PC-9 (cell line): ENCODE results near the gene UST. TPM values are rescaled to one million over a fixed set of nuclear protein-coding genes. Genes with fewer than 3 reads are reported as not detected.

Experiments used
- BruUV-seq: library from RNA; stranded (reverse); fragments of 400-500 nt; replicated peaks from 2 replicates; lab custom pipeline; 2021; lab: Mats Ljungman, UMichigan
- CTCF ChIA-PET: fragments of 300-600 bp; sonication (Branson Sonifier 250); formaldehyde crosslinking; loops from one replicate; lab custom pipeline; 2022; ENCODE audit warnings: antibody characterized with exemption; lab: Charles Lee
- POLR2A ChIA-PET: fragments of 300-600 bp; sonication (Branson Sonifier 250); formaldehyde crosslinking; loops from one replicate; lab custom pipeline; 2022; ENCODE audit warnings: antibody characterized with exemption; ENCODE audit not compliant: unreplicated experiment; lab: Charles Lee
- DNase-seq, 2 experiments: peaks; one replicate each; pipeline versions ENCODE4 v3.0.0 to v3.0.0-alpha.2; 2015 to 2022; ENCODE audit warnings: mixed read lengths in 1 of 2
- H2AFZ ChIP-seq: fragments of 200-600 bp; sonication (generic); 2 replicates; pipeline ENCODE4 v1.8.1; 2017; ENCODE audit warnings: antibody characterized with exemption
- H3F3A ChIP-seq: fragments of 200-600 bp; sonication (generic); 2 replicates; pipeline ENCODE4 v1.8.1; 2017; ENCODE audit warnings: antibody characterized with exemption, mild to moderate bottlenecking, low read depth; ENCODE audit not compliant: insufficient read depth
- H3K27ac ChIP-seq: fragments of 200-600 bp; sonication (generic); 2 replicates; pipeline ENCODE4 v1.6.1; 2016; ENCODE audit warnings: mixed run types
- H3K27me3 ChIP-seq: fragments of 200-600 bp; sonication (generic); 2 replicates; pipeline ENCODE4 v1.6.1; 2016; ENCODE audit warnings: low read depth, mixed run types; ENCODE audit not compliant: insufficient read depth
- H3K36me3 ChIP-seq: fragments of 200-600 bp; sonication (generic); 2 replicates; pipeline ENCODE4 v1.6.1; 2016; ENCODE audit warnings: low read depth, mixed run types
- H3K4me1 ChIP-seq: fragments of 200-600 bp; sonication (generic); replicated peaks from 2 replicates; pipeline ENCODE4 v1.6.1; 2016; ENCODE audit warnings: mixed run types; ENCODE audit not compliant: insufficient read depth
- H3K4me2 ChIP-seq: fragments of 200-600 bp; sonication (generic); 2 replicates; pipeline ENCODE4 v1.6.1; 2017; ENCODE audit warnings: mixed run types
- H3K4me3 ChIP-seq: fragments of 200-600 bp; sonication (generic); 2 replicates; pipeline ENCODE4 v1.6.1; 2016; ENCODE audit warnings: mixed run types
- H3K79me2 ChIP-seq: fragments of 200-600 bp; sonication (generic); 2 replicates; pipeline ENCODE4 v1.6.1; 2017; ENCODE audit warnings: low read depth, mixed run types
- H3K9me2 ChIP-seq: fragments of 200-600 bp; sonication (generic); 2 replicates; pipeline ENCODE4 v1.8.1; 2017; ENCODE audit warnings: mild to moderate bottlenecking; ENCODE audit not compliant: insufficient read depth
- H3K9me3 ChIP-seq: fragments of 200-600 bp; sonication (generic); 2 replicates; pipeline ENCODE4 v1.8.1; 2016; ENCODE audit warnings: low read depth; ENCODE audit not compliant: insufficient read depth
- H4K20me1 ChIP-seq: fragments of 200-600 bp; sonication (generic); 2 replicates; pipeline ENCODE4 v1.8.1; 2017; ENCODE audit not compliant: insufficient read depth
- EZH2 ChIP-seq: fragments of 200-600 bp; sonication (generic); IDR thresholded peaks from 2 replicates; pipeline ENCODE4 v1.8.0; 2017; ENCODE audit warnings: antibody characterized with exemption, low read depth
- intact Hi-C: fragments of 100-400 bp; cut with micrococcal nuclease; formaldehyde crosslinking; loops from one replicate; pipeline ENCODE4 v1.10.0; 2022; ENCODE audit not compliant: unreplicated experiment
- total RNA-seq: library from RNA; stranded (reverse); gene quantifications from 2 replicates; pipeline ENCODE4 v1.2.3, GENCODE V29; 2021
- TF ChIP-seq, protein P1 (sequence below): fragments of 200-600 bp; sonication (generic); conservative IDR thresholded peaks from 2 replicates; pipeline ENCODE4 v1.6.1; 2017; ENCODE audit warnings: mixed run types, antibody characterized with exemption, mild to moderate bottlenecking, moderate library complexity

The UST gene
- total RNA-seq, 1 experiment from 2014 or later, result 4.2 TPM

DNA sequence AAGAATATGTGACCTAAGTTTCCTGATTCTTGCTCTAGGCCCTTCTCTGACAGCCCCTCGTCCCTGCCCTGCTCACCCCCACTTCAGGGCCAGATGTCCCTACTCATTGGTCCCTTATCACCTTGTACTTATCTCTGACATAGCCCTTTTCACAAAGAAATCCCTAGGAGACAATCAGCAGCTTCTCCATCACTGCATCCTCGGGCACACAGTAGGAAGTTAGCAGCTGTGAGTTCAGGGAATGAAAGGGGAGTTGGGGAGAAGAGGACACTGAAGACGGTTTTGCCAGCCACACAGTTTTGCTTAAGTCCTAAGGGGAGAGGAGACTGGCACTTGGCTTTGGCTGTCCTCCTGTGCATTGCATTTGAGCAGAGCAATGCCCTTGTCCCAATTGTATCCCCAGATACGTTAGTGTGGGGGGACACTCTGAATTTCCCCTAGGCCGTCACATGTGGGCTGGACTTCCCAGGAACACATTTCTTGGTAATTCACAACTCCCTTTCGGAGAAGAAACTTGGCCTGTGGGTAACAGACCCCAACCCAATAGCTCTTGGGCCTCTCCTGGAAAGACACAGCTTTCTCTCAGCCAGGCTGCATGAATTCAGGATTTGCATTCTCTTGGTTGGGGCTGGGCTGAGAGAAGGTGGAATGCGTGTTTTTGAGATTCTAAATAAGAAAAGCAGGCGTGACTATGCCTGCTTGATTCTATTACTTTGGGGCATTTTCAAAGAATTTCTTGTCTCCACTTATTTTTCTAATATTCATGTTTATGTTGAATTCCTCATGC, 177.6 kb downstream of the UST start:
- intact Hi-C loops, result no loop called here
- Histone ChIP-seq H4K20me1 (no peaks in the 10 kb centered on the region), H3K27me3 (no peaks in the 10 kb centered on the region), H3K9me2 (no peaks in the 10 kb centered on the region), H3K4me3 (no peak overlapping the region), H3K79me2 (no peaks in the 10 kb centered on the region), H3K4me1 (no peaks in the 10 kb centered on the region), H2AFZ (no peak overlapping the region), H3F3A (no peaks in the 10 kb centered on the region), H3K36me3 (no peaks in the 10 kb centered on the region), H3K27ac (no peak overlapping the region), H3K4me2 (no peak overlapping the region), H3K9me3 (no peaks in the 10 kb centered on the region)
- no TSS peak for BruUV-seq
- ChIA-PET CTCF (no interaction called here), POLR2A (no interaction called here)
- TF ChIP-seq, protein P1, sequence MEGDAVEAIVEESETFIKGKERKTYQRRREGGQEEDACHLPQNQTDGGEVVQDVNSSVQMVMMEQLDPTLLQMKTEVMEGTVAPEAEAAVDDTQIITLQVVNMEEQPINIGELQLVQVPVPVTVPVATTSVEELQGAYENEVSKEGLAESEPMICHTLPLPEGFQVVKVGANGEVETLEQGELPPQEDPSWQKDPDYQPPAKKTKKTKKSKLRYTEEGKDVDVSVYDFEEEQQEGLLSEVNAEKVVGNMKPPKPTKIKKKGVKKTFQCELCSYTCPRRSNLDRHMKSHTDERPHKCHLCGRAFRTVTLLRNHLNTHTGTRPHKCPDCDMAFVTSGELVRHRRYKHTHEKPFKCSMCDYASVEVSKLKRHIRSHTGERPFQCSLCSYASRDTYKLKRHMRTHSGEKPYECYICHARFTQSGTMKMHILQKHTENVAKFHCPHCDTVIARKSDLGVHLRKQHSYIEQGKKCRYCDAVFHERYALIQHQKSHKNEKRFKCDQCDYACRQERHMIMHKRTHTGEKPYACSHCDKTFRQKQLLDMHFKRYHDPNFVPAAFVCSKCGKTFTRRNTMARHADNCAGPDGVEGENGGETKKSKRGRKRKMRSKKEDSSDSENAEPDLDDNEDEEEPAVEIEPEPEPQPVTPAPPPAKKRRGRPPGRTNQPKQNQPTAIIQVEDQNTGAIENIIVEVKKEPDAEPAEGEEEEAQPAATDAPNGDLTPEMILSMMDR, result no peak
- TF ChIP-seq EZH2, result no peak
- no peak for DNase-seq

DNA sequence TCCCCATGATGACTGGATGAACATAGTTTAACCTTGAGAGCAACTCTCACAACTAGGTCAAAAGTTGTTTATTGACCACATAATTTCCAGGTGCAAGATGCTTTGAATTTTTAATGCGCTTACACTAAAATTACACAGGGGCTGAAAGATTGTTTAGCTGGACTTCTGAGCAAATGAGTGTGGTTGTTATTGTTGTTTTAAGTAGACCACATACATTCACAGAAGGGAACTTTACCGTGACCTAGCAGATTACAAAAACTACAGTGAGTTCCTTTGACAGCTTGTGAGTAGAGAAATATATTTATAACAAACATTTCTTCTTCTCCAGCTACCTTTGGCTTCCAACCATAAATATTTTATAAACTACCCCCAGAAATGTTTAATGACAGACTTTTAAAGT, 178.9 kb downstream of the UST start:
- DNase-seq, result no peak
- H3K9me3 ChIP-seq, result no peaks in the 10 kb centered on the region
- H3K4me3 ChIP-seq, result no peak overlapping the region
- H3K27ac ChIP-seq, result no peak overlapping the region
- CTCF ChIA-PET, result no interaction called here
- H2AFZ ChIP-seq, result no peak overlapping the region
- no peaks in the 10 kb centered on the region for H3K36me3 ChIP-seq
- no peaks in the 10 kb centered on the region for H3K9me2 ChIP-seq
- H3K4me2 ChIP-seq, result no peak overlapping the region
- no TSS peak for BruUV-seq
- H3K79me2 ChIP-seq, result no peaks in the 10 kb centered on the region
- POLR2A ChIA-PET, result no interaction called here
- TF ChIP-seq EZH2, result no peak
- TF ChIP-seq, protein P1, result no peak
- no peaks in the 10 kb centered on the region for H3K27me3 ChIP-seq
- intact Hi-C loops, result no loop called here
- H3K4me1 ChIP-seq, result no peaks in the 10 kb centered on the region
- H3F3A ChIP-seq, result no peaks in the 10 kb centered on the region
- H4K20me1 ChIP-seq, result no peaks in the 10 kb centered on the region

DNA sequence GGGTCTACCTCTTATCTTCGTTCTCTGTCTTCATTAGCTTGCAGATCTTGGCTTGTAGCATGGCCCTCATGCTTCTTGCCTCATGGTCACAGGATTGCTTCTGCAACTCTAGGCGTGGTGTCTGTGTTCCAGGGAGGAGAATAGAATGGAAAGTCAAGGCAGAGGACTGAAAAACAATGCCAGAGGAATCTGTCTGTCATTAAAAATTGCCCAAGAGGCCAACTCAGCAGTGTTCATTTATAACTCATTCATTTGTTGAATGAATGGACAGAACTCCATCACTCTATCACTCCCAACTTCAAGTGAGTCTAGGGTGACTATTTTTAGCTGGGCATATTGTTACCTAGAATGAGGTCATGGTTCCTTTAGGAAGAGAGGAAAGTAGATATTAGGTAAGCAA, 179.6 kb downstream of the UST start:
- no peak overlapping the region for H3K4me3 ChIP-seq
- H3K79me2 ChIP-seq, result no peaks in the 10 kb centered on the region
- no peaks in the 10 kb centered on the region for H3K4me1 ChIP-seq
- no peaks in the 10 kb centered on the region for H3K36me3 ChIP-seq
- no peak for DNase-seq
- no peaks in the 10 kb centered on the region for H3K9me2 ChIP-seq
- CTCF ChIA-PET, result no interaction called here
- H3K9me3 ChIP-seq, result no peaks in the 10 kb centered on the region
- POLR2A ChIA-PET, result no interaction called here
- BruUV-seq, result no TSS peak
- no peak for TF ChIP-seq EZH2
- TF ChIP-seq, protein P1, result no peak
- H3K27ac ChIP-seq, result no peak overlapping the region
- H4K20me1 ChIP-seq, result no peaks in the 10 kb centered on the region
- H3K27me3 ChIP-seq, result no peaks in the 10 kb centered on the region
- H3F3A ChIP-seq, result no peaks in the 10 kb centered on the region
- intact Hi-C loops, result no loop called here
- no peak overlapping the region for H2AFZ ChIP-seq
- no peak overlapping the region for H3K4me2 ChIP-seq
